ENCODE measurements around the gene RALGDS.
"Not testable (repeated sequence)": the region's sequence is repeated elsewhere in the genome, so short reads cannot be mapped to it uniquely, and the experiment has no call there.

GRCh38 chr9:133068431-133068830, 52.6 kb downstream of the RALGDS start:
- not testable (repeated sequence) for TF ChIP-seq TSHZ2 (CRISPR knock-in tag; IDR thresholded peaks at IDR 0.05); ZC3H10 (CRISPR knock-in tag; IDR thresholded peaks at IDR 0.05); CSDC2 (CRISPR knock-in tag; IDR thresholded peaks at IDR 0.05); PPARA (CRISPR knock-in tag; IDR thresholded peaks at IDR 0.05; ENCODE audit: borderline replicate concordance); CREB5 (CRISPR knock-in tag; IDR thresholded peaks at IDR 0.05; ENCODE audit: low read depth); ZFP3 (CRISPR knock-in tag; IDR thresholded peaks at IDR 0.05); PATZ1 (CRISPR knock-in tag; IDR thresholded peaks at IDR 0.05; ENCODE audit: borderline replicate concordance); TOX (CRISPR knock-in tag; IDR thresholded peaks at IDR 0.05; ENCODE audit: borderline replicate concordance); ARNTL (CRISPR knock-in tag; IDR thresholded peaks at IDR 0.05; ENCODE audit: borderline replicate concordance, low read depth); RARB (CRISPR knock-in tag; IDR thresholded peaks at IDR 0.05); ISL1 (CRISPR knock-in tag; IDR thresholded peaks at IDR 0.05); ZFP30 (CRISPR knock-in tag; IDR thresholded peaks at IDR 0.05); GLIS3 (CRISPR knock-in tag; IDR thresholded peaks at IDR 0.05)
